H1 (cell line): Measurements from ENCODE around the gene HK2. TPM values are rescaled to one million over a fixed set of nuclear protein-coding genes. Genes with fewer than 3 reads are reported as not detected.

ENCODE experiments used
- CTCF ChIA-PET: fragments of 300-600 bp; sonication (Branson Sonifier 250); formaldehyde crosslinking; loops from one replicate; lab custom pipeline; 2021; ENCODE audit not compliant: partially characterized antibody; lab: Charles Lee
- POLR2A ChIA-PET: fragments of 300-600 bp; sonication (Branson Sonifier 250); formaldehyde crosslinking; loops from one replicate; lab custom pipeline; 2021; ENCODE audit warnings: inconsistent platforms; ENCODE audit not compliant: partially characterized antibody; lab: Charles Lee
- DNase-seq, 2 experiments: peaks; one replicate each; pipeline versions ENCODE4 v3.0.0 to v3.0.0-alpha.2; 2010 to 2022; ENCODE audit warnings: low spot score in 2 of 2, low read depth in 1 of 2, mixed read lengths in 1 of 2
- FAIRE-seq: peaks from 2 replicates; lab custom pipeline; 2011; peaks lifted over from hg19 to GRCh38; lab: Jason Lieb, UNC
- H2AFZ ChIP-seq: 2 replicates; pipeline ENCODE4 v1.8.1; 2012; ENCODE audit warnings: low read length, inconsistent platforms
- H2AK5ac ChIP-seq: 2 replicates; pipeline ENCODE4 v1.6.1; 2013; ENCODE audit warnings: low read depth, low read length
- H2BK120ac ChIP-seq: replicated peaks from 2 replicates; pipeline ENCODE3; 2013; ENCODE audit warnings: low read depth, low read length, inconsistent platforms
- H2BK12ac ChIP-seq: 2 replicates; pipeline ENCODE4 v1.6.1; 2013; ENCODE audit warnings: low read depth, low read length
- H2BK15ac ChIP-seq: 2 replicates; pipeline ENCODE4 v1.6.1; 2013; ENCODE audit warnings: low read length
- H2BK20ac ChIP-seq: 2 replicates; pipeline ENCODE4 v1.6.1; 2013; ENCODE audit warnings: low read length
- H2BK5ac ChIP-seq: 2 replicates; pipeline ENCODE4 v1.6.1; 2013; ENCODE audit warnings: low read depth, low read length
- H3K14ac ChIP-seq: 2 replicates; pipeline ENCODE4 v1.6.1; 2013; ENCODE audit warnings: inconsistent platforms; ENCODE audit not compliant: insufficient read length
- H3K18ac ChIP-seq: 2 replicates; pipeline ENCODE4 v1.6.1; 2013; ENCODE audit warnings: low read length; ENCODE audit errors: extremely low read depth
- H3K23ac ChIP-seq: 2 replicates; pipeline ENCODE4 v1.6.1; 2013; ENCODE audit warnings: inconsistent platforms; ENCODE audit not compliant: insufficient read length
- H3K23me2 ChIP-seq: 2 replicates; pipeline ENCODE4 v1.6.1; 2013; ENCODE audit warnings: low read depth, low read length
- H3K27ac ChIP-seq: 2 replicates; pipeline ENCODE4 v1.6.1; 2011; ENCODE audit warnings: low read depth, low read length, inconsistent platforms
- H3K27me3 ChIP-seq, 4 experiments: replicated peaks in 1 of 4; 1 replicate in 1 of 4; 2 replicates in 3 of 4; pipeline versions ENCODE4 v1.6.1 to v1.8.1; 2011 to 2013; ENCODE audit warnings: low read length in 3 of 4, mild to moderate bottlenecking in 3 of 4, inconsistent platforms in 2 of 4, mixed read lengths in 2 of 4, moderate library complexity in 1 of 4; ENCODE audit not compliant: control insufficient read depth in 3 of 4, insufficient read depth in 3 of 4; ENCODE audit errors: extremely low read depth in 1 of 4
- H3K36me3 ChIP-seq, 4 experiments: 2 replicates each; pipeline versions ENCODE4 v1.6.1 to v1.8.1; 2011 to 2013; ENCODE audit warnings: mild to moderate bottlenecking in 4 of 4, low read length in 3 of 4, moderate library complexity in 2 of 4, control low read depth in 1 of 4, inconsistent platforms in 1 of 4; ENCODE audit not compliant: insufficient read depth in 4 of 4, control insufficient read depth in 2 of 4
- H3K4ac ChIP-seq: replicated peaks from 2 replicates; pipeline ENCODE3; 2013; ENCODE audit warnings: low read length, low read depth, mixed read lengths, inconsistent platforms; ENCODE audit not compliant: insufficient read length
- H3K4me1 ChIP-seq, 4 experiments: replicated peaks in 1 of 4; 1 replicate in 1 of 4; 2 replicates in 3 of 4; pipeline versions ENCODE4 v1.6.1 to v1.8.1; 2011 to 2013; ENCODE audit warnings: low read length in 3 of 4, inconsistent platforms in 2 of 4, mixed read lengths in 1 of 4; ENCODE audit not compliant: insufficient read depth in 4 of 4, control insufficient read depth in 3 of 4
- H3K4me2 ChIP-seq, 2 experiments: 2 replicates each; pipeline versions ENCODE4 v1.6.1 to v1.8.1; 2011 to 2013; ENCODE audit warnings: low read depth in 2 of 2, low read length in 2 of 2, control low read depth in 1 of 2, inconsistent platforms in 1 of 2, mild to moderate bottlenecking in 1 of 2; ENCODE audit not compliant: insufficient read depth in 1 of 2
- H3K4me3 ChIP-seq, 4 experiments: fragments of 200-600, 300-600 bp in 1 of 4; sonication (generic), shearing (Covaris generic), sonication (Bioruptor Twin) in 1 of 4; 2 replicates each; pipeline versions ENCODE4 v1.5.1 to v1.8.1; 2011 to 2016; ENCODE audit warnings: low read length in 4 of 4, low read depth in 3 of 4, control low read depth in 2 of 4, inconsistent platforms in 2 of 4, mild to moderate bottlenecking in 2 of 4, mixed read lengths in 1 of 4, moderate library complexity in 1 of 4; ENCODE audit not compliant: insufficient read depth in 2 of 4; ENCODE audit errors: extremely low read depth in 1 of 4
- H3K56ac ChIP-seq: replicated peaks from 2 replicates; pipeline ENCODE3; 2013; ENCODE audit warnings: low read depth, mild to moderate bottlenecking, mixed read lengths, low read length, inconsistent platforms; ENCODE audit not compliant: insufficient read length
- H3K79me1 ChIP-seq: 2 replicates; pipeline ENCODE4 v1.6.1; 2013; ENCODE audit warnings: low read depth, low read length, control low read depth
- H3K79me2 ChIP-seq, 2 experiments: 2 replicates each; pipeline versions ENCODE4 v1.6.1 to v1.8.1; 2012 to 2013; ENCODE audit warnings: low read length in 2 of 2, mild to moderate bottlenecking in 2 of 2, inconsistent platforms in 1 of 2; ENCODE audit not compliant: insufficient read depth in 2 of 2, control insufficient read depth in 1 of 2
- H3K9ac ChIP-seq, 4 experiments: replicated peaks in 1 of 4; 1 replicate in 1 of 4; 2 replicates in 3 of 4; pipeline versions ENCODE4 v1.6.1 to v1.8.1; 2011 to 2013; ENCODE audit warnings: low read depth in 3 of 4, low read length in 3 of 4, control low read depth in 2 of 4, mild to moderate bottlenecking in 2 of 4, moderate library complexity in 2 of 4, inconsistent platforms in 1 of 4; ENCODE audit errors: extremely low read depth in 1 of 4
- H3K9me3 ChIP-seq, 2 experiments: 2 replicates each; pipeline versions ENCODE4 v1.6.1 to v1.8.1; 2012 to 2013; ENCODE audit warnings: mild to moderate bottlenecking in 2 of 2, moderate library complexity in 2 of 2, control low read depth in 1 of 2, inconsistent platforms in 1 of 2, low read depth in 1 of 2, low read length in 1 of 2, mixed read lengths in 1 of 2; ENCODE audit not compliant: insufficient read depth in 2 of 2
- H4K20me1 ChIP-seq, 2 experiments: replicated peaks in 1 of 2; 2 replicates each; pipeline versions ENCODE3 to v1.8.1; 2011 to 2013; ENCODE audit warnings: inconsistent platforms in 2 of 2, low read length in 2 of 2, mild to moderate bottlenecking in 1 of 2; ENCODE audit not compliant: insufficient read depth in 2 of 2, control insufficient read depth in 1 of 2
- H4K5ac ChIP-seq: 2 replicates; pipeline ENCODE4 v1.6.1; 2013; ENCODE audit warnings: low read length, low read depth, mixed read lengths, inconsistent platforms; ENCODE audit not compliant: insufficient read length
- H4K8ac ChIP-seq: 2 replicates; pipeline ENCODE4 v1.8.0; 2013; ENCODE audit warnings: mild to moderate bottlenecking, moderate library complexity, low read length, inconsistent platforms; ENCODE audit not compliant: insufficient read depth; ENCODE audit errors: extremely low read depth
- H4K91ac ChIP-seq: replicated peaks from 2 replicates; pipeline ENCODE3; 2013; ENCODE audit warnings: low read length, mixed read lengths, inconsistent platforms; ENCODE audit not compliant: insufficient read length
- CBX8 ChIP-seq: fragments of 300-800, 300-1000 bp; sonication (generic); IDR thresholded peaks from 2 replicates; pipeline ENCODE4 v1.7.1; 2016; ENCODE audit warnings: low read depth, low read length, borderline replicate concordance
- CTBP2 ChIP-seq: IDR thresholded peaks from 2 replicates; pipeline ENCODE4 v1.7.0; 2011; ENCODE audit warnings: borderline replicate concordance, mild to moderate bottlenecking, moderate library complexity, mixed read lengths, low read length; ENCODE audit not compliant: insufficient read depth, insufficient read length
- HDAC6 ChIP-seq: IDR thresholded peaks from one replicate; pipeline ENCODE4 v1.7.1; 2012; ENCODE audit warnings: low read depth, mild to moderate bottlenecking, inconsistent platforms, low read length, moderate library complexity
- MAFK ChIP-seq: IDR thresholded peaks from 2 replicates; pipeline ENCODE4 v1.6.1; 2012; ENCODE audit warnings: low read depth, mild to moderate bottlenecking, improper control_type of control experiment, low read length
- NRF1 ChIP-seq: IDR thresholded peaks from 2 replicates; pipeline ENCODE4 v1.6.1; 2011; ENCODE audit warnings: mild to moderate bottlenecking, low read depth, low read length, improper control_type of control experiment
- SAP30 ChIP-seq: fragments of 300-600 bp; sonication (generic); IDR thresholded peaks from 2 replicates; pipeline ENCODE4 v1.7.1; 2012; ENCODE audit warnings: low read length, moderate library complexity, mild to moderate bottlenecking, inconsistent platforms; ENCODE audit not compliant: insufficient read depth, insufficient replicate concordance
- SIN3A ChIP-seq, 2 experiments: IDR thresholded peaks in 1 of 2; conservative IDR thresholded peaks in 1 of 2; 2 replicates each; pipeline ENCODE4 v1.6.1; 2011 to 2012; ENCODE audit warnings: low read length in 2 of 2, improper control_type of control experiment in 1 of 2, low read depth in 1 of 2, mild to moderate bottlenecking in 1 of 2
- SIRT6 ChIP-seq: IDR thresholded peaks from one replicate; pipeline ENCODE4 v1.7.1; 2012; ENCODE audit warnings: low read length, inconsistent platforms
- SIX5 ChIP-seq: IDR thresholded peaks from 2 replicates; pipeline ENCODE4 v1.6.1; 2011; ENCODE audit warnings: mild to moderate bottlenecking, low read depth, low read length
- YY1 ChIP-seq: IDR thresholded peaks from 2 replicates; pipeline ENCODE4 v1.6.1; 2011; ENCODE audit warnings: low read depth, mild to moderate bottlenecking, low read length
- ZNF274 ChIP-seq: IDR thresholded peaks from 2 replicates; pipeline ENCODE4 v1.7.0; 2012; ENCODE audit warnings: low read length, borderline replicate concordance; ENCODE audit errors: extremely low read depth
- WGBS, 2 experiments: shearing (Covaris generic) in 1 of 2; methylation state at CpG; one replicate each; pipeline versions ENCODE4 v1.1.6 to v1.1.7; 2013 to 2015; ENCODE audit warnings: low lambda C conversion rate in 2 of 2, mixed read lengths in 2 of 2, inconsistent platforms in 1 of 2, low coverage in 1 of 2, missing lambda C conversion rate in 1 of 2; ENCODE audit not compliant: insufficient replicate concordance in 2 of 2, insufficient coverage in 1 of 2, insufficient read length in 1 of 2; ENCODE audit errors: extremely low coverage in 1 of 2, missing lambda C conversion rate in 1 of 2; 5-methylcytosine and 5-hydroxymethylcytosine counted together
- polyA plus RNA-seq, 7 experiments: library from polyadenylated mRNA; depleted of rRNA in 3 of 7; stranded (reverse) in 5 of 7; unstranded in 2 of 7; fragments of >200 nt in 5 of 7; fragments of 200-250 nt in 2 of 7; gene quantifications; 1 replicate in 5 of 7; 2 replicates in 1 of 7; 4 replicates in 1 of 7; pipeline versions ENCODE4 v1.2.1 to v1.2.3, GENCODE V29; 2011 to 2013; ENCODE audit warnings: missing spikeins in 2 of 7, mixed read lengths in 2 of 7
- total RNA-seq: library from RNA; stranded (reverse); fragmentation: NEBNext Ultra II Directional; extraction: Animal tissue kit (Norgen Biotek cat#: 25700); gene quantifications from 2 replicates; pipeline ENCODE4 v1.2.1, GENCODE V29; 2021

HK2 gene
- total and polyA plus RNA-seq, 2 of the 8 experiments (the other 6 are each of a cell fraction or from before 2014, with no cell fraction given): 22.1 to 61.9 TPM

DNA sequence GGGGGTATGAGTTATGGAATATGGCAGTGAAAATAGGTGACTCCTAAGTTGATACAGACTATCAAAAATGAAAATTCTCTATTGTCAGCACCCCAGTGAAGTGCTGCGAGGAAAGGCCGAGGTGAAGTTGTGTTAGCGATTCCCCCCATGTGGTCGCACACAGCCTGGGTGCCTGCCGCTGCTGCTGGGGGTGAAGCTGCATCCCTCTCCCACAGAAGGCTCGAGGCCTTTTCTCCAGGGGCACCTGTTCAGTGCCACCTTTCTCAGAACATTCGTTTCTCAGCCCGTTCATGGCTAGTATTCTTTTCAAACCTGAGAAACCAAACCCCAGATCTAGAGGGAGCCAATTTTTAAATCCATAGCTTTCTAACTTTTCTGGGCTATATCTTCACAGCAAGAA lies 23.8 kb downstream of the HK2 start:
- no peak overlapping the region for H3K4me3 ChIP-seq
- no peak overlapping the region for H2BK15ac ChIP-seq
- no peaks in the 10 kb centered on the region for H3K27me3 ChIP-seq
- H3K18ac ChIP-seq: no peak overlapping the region
- peaks cover 11% of the 10 kb centered on the region for H3K79me1 ChIP-seq
- TF ChIP-seq YY1: no peak
- no peak for TF ChIP-seq CBX8
- no peak for TF ChIP-seq CTBP2
- TF ChIP-seq MAFK: no peak
- TF ChIP-seq ZNF274: no peak
- no peak for TF ChIP-seq SIX5
- TF ChIP-seq HDAC6: no peak
- no peak for TF ChIP-seq SAP30
- TF ChIP-seq SIRT6: no peak
- TF ChIP-seq SIN3A (conservative IDR thresholded peaks at IDR 0.05 in 1 of 2, IDR thresholded peaks at IDR 0.05 in 1 of 2; ENCODE audit: low read depth in 1 of 2, low read length in 2 of 2): no peak
- no peak for TF ChIP-seq NRF1
- no peak overlapping the region for H4K5ac ChIP-seq
- H4K91ac ChIP-seq: no peak overlapping the region
- H3K4me1 ChIP-seq: peaks cover 0 to 4% (median 3%) of the 10 kb centered on the region in 4 experiments; a peak in 3 of 7 replicates
- peaks cover 5 to 6% of the 10 kb centered on the region in 2 experiments for H4K20me1 ChIP-seq
- CTCF ChIA-PET: interaction anchor here (1.1 to 1.3 kb wide), 2 partner anchors 18 to 20 kb away, joined by 3 to 4 read pairs; no protein-coding TSS in a partner anchor
- WGBS, 2 experiments: 91% methylated on average over 8 of the region's 8 CpGs; no CpG with 5 or more reads in 1 of the 2 experiments
- no peak overlapping the region for H3K23ac ChIP-seq
- no peak overlapping the region for H2BK120ac ChIP-seq
- no peak overlapping the region for H3K9ac ChIP-seq
- H3K23me2 ChIP-seq: no peaks in the 10 kb centered on the region
- H2BK12ac ChIP-seq: no peak overlapping the region
- H2AFZ ChIP-seq: no peak overlapping the region
- FAIRE-seq (no peak), DNase-seq (no peak)
- no peak overlapping the region for H3K56ac ChIP-seq
- no peak overlapping the region for H2AK5ac ChIP-seq
- POLR2A ChIA-PET: no interaction called here
- no peak overlapping the region for H3K4ac ChIP-seq
- no peaks in the 10 kb centered on the region for H3K9me3 ChIP-seq
- H3K14ac ChIP-seq: no peak overlapping the region
- H3K36me3 ChIP-seq: peaks cover 18 to 31% (median 28%) of the 10 kb centered on the region in 4 experiments; a peak in 7 of 8 replicates
- no peak overlapping the region for H3K27ac ChIP-seq
- H4K8ac ChIP-seq: no peak overlapping the region
- peaks cover 4 to 66% of the 10 kb centered on the region in 2 experiments for H3K79me2 ChIP-seq
- no peak overlapping the region for H2BK20ac ChIP-seq
- no peak overlapping the region for H3K4me2 ChIP-seq
- H2BK5ac ChIP-seq: no peak overlapping the region
